Ammon's horn (tissue), 1 donor: ENCODE measurements around the gene RPTN.
"Not testable (repeated sequence)": the region's sequence is repeated elsewhere in the genome, so short reads cannot be mapped to it uniquely, and the experiment has no call there.

Experiments
- DNase-seq: peaks from one replicate; pipeline ENCODE4 v3.0.0-alpha.2; 2016; ENCODE audit warnings: low spot score

The RPTN gene

GRCh38 chr1:152164517-152165136 lies 5.6 kb upstream of the RPTN start:
- no peak for DNase-seq

DNA sequence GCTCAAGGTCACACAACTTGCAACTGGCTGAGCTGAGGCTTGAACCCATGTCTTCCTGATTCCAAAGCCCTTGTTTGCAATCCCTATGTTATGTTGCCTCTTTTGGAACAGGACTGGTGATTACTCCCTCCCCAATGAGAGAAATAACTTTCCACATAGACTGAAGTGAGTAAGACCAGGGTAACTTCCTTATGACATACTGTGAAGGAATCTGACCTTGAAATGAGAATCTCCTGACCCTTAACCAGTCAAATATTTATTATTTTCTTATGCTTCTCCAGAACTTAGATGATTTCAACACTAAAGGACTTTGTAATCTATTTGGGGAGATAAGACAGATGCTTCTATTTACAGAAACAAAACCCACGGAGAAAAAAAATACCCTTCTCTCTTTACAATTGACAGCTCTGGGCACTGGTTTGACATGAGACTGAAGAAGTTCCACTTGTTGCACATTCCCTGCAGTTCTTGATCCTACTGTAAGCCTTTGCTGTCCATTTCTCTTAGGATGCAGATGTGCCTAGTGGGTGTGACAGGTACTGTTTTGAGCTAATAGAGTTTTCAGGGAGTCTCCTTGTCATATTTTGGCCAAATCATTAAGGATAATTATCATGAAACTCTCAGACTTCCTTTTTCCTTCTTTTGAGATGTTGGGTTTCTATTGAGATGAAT lies 3.9 kb upstream of the RPTN start:
- DNase-seq, result no peak

DNA sequence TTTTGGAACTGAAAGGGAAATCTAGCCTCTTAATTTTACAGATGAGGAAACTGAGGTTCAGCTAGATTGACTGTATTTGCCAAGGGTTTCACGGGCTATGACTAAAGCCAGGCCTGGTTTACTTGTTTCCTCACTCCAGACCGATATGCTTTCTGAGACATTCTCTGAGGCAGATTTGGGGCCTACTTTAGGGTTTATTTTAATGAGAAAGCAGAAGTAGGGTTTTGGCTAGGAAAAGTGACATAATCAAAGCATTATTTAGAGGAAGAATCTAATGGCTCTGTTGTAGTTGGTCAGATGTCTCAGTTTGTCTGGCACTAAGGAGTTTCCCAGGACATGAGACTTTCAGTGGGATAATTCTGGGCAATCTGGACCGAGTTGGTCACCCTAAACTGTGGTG lies 1.5 kb upstream of the RPTN start:
- peak; percentile 35 for DNase-seq

DNA sequence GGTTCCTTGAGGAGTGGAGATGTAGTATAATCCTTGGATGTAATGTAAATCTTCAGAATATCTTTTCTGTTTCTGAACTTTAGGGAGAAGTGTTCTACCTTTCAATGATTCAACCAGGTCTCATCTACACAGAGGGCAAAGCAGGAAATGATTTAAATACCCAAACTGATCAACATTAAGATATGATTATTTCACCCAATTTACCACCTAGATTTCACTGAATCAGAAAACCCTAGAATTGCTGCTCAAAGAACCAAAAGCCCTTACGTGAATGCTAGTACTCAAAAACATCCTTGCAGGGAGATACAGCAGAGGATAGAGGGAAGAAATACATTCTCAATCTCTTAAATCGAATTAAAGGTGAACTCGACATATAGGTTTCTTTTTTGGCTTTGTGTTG lies 5.0 kb downstream of the RPTN start:
- no peak for DNase-seq

DNA sequence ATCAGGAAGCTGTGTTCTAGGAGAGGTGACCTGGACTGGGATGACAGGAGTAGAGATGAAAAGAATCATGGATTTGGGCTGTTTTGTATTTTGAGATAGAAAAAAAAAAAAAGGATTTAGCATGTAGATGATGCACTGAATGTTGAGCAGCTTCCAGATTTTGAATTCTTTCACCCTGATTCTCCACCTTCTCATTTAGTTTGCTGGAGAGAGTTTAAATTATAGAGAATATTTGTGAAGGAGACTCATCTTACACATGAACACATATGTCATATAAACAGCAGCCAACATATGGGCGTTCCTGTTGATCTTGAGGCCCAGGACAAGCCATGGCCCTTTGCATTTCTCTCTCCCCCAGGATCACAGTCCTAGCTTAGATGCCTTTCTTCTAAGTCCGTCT lies 7.4 kb downstream of the RPTN start:
- DNase-seq, result no peak

DNA sequence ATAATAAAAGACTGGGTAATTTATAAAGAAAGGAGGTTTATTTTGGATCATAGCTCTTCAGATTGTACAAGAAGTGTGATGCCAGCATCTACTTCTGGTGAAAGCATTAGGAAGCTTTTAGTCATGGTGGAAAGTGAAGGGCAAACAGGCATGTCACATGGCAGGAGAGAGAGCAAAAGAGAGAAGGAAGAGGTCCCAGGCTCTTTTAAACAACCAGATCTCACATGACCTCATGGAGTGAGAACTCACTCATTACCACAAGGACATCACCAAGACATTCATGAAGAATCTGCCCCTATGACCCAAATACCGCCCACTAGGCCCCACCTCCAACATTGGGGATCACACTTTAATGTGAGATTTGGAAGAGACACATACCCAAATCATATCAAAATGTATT lies 10.0 kb downstream of the RPTN start:
- DNase-seq, result no peak

DNA sequence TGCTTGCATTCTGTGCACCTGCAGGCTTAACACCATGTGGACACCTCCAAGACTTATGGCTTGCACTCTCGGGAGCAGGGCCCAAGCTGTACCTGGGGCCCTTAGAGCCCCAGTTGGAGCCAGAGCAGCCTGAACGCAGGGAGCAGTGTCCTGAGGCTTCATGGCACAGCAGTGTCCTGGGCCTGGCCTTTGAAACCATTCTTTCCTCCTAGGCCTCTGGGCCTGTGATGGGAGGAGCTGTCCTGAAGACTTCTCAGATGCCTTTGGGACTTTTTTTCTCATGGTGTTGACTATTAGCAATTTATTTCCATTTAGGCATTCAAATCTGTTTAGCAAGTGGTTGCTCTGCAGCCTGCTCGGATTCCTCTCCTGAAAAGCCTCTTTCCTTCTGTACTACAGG lies 11.0 kb downstream of the RPTN start:
- no peak for DNase-seq

DNA sequence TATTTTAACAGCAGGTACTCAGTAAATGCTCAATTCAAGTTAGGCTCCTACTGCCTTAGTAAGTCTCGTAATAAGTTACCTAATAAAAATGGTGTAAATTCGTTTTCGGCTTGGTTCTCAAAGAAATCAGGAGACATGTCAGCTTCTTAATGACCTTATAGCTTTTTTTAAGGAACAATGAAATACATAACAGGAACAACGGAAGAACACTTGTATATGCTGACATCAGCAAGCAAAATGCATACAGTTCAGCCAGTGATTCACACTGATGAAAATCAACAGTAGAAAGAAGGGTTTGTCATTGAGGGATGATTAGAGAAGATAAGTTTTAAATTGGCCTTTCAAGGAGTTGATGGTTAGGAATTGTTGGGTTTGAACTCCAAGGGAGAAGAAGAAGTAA lies 13.3 kb downstream of the RPTN start:
- DNase-seq, result no peak

- not testable (repeated sequence) for DNase-seq
Observed at GRCh38 chr1:152144674-152145183, 14.3 kb downstream of the RPTN start.

- DNase-seq, result no peak
Observed at GRCh38 chr1:152143150-152143887, 15.7 kb downstream of the RPTN start.

DNA sequence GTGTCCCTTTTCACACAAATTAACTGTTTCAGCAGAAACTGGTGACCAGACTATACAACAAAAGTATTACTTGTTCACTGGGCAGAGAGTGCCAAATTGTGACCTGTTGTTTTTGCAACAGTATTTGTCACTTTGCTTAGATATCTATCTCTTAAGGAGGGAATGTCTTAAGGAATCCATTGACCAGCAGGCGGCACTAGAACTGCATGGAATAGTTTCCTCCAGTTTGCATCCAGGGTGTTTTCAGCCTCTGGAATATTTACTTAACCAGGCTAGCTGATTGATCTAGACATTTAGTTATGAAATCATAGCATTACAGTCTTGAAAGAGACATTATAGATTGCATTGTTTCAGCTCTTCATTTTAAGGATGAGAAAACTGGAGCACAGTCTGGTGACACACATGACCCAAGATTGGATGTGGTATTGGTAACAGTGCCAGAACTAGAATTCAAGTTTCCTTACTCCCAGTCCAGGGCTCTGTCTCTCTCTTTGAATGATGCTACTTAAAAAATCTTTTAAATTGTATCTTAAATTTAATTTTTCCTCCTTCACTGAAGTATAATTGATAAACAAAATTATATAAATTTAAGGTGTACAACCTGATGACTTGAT lies 16.9 kb downstream of the RPTN start:
- peak; percentile 66 for DNase-seq

GRCh38 chr1:152137215-152137614 lies 21.8 kb downstream of the RPTN start:
- no peak for DNase-seq

GRCh38 chr1:152130186-152130585 lies 28.8 kb downstream of the RPTN start:
- DNase-seq, result no peak

DNA sequence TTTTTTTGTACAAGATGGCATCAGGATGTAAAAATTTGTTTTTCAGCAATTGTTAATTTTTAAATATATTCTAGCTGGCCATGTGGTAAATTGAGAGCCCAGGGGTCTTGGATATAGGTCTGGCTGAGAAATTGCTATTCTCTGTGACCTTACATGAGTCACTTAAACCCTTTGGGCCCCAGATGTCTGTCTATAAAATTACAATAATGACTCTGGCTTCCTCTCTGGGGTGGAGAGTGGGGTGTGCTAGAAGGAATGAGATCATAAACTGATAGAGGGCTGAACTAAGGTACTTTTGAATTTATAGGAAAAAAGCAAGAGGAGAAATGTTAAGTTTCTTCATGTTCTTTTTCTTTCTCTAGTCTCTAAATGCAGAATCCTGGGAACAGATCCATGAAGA lies 31.4 kb downstream of the RPTN start:
- no peak for DNase-seq

DNA sequence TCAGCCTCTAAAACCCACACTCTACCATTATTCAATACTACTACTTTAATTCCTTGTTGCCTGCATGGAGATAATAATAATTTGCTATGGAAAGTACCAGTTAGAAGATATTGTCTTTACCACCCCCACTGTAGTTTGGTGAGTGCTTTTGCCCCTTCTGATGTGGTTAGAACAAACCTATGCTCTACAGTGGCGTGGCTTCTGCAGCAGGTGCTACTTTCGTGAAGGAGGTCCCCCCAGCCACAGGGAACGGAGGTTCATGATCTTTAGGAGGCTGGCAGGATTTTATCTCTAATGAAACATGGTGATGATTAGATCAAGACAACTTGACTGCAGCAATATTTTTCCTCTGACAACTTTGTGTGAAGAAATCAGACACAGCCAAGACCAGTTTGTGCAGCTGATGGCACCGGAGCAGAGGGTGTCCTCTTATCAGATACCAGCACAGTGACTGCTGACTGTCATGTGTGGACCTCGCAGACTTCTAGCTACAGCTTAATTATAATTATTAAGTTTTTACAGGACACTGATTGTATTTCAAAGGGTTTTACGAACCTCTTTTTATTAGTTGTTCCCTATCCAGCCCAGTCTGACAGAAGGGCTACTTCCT lies 33.1 kb downstream of the RPTN start:
- no peak for DNase-seq

- DNase-seq, result no peak
Observed at GRCh38 chr1:152118915-152119314, 40.1 kb downstream of the RPTN start.

GRCh38 chr1:152115344-152115743 lies 43.7 kb downstream of the RPTN start, which contains the start of gene TCHH:
Gene TCHH, minus strand, starts transcription at chr1:152115444. Its CDS starts 1,364 bp downstream, at chr1:152114080.
- DNase-seq, result no peak

DNA sequence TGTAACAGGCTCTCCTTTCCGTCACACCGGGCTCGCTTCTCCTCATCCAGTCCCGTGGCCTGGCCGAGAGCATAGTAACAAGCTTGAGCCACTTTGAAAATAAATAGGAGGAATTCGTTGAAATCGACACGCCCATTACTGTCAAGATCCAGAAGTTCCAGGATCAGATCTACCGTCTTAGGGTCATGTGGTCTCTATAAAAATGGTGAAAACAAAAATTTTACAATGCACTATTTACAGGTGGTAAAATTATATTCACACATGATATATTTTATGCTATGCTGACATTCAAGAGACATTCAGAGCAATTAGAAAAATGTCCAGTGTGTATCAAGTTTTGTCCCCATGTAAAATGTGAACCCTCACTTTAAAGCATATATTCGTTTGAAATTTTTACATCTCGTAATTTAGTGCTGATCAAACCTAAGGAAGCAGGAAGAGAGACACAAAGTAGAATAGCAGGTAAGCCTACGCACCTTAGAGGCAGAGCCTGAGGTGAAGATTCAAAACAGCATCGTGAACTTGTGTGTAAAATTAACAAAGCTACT lies 46.1 kb downstream of the RPTN start:
- no peak for DNase-seq

- peak; percentile 22 for DNase-seq
Observed at GRCh38 chr1:152112101-152112884, 46.7 kb downstream of the RPTN start.

DNA sequence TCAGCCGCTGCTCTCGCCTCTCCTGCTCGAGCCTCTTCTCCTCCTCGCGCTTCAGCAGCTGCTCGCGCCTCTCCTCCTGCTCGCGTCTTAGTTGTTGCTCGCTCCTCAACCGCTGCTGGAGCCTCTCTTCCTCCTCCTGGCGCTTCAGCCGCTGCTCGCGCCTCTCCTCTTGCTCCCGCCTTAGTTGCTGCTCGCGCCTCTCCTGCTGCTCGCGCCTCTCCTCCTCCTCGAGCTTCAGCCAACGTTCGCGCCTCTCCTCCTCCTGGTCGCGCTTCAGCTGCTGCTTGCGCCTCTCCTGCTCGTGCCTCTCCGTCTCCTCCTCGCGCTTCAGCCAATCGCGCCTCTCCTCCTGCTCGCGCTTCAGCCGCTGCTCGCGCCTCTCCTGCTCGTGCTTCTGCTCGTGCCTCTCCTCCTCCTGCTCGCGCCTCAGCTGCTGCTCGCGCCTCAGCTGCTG lies 47.5 kb downstream of the RPTN start:
- DNase-seq, result peak; percentile 21
